ENCODE measurements around the gene PDIA6.

The PDIA6 gene

GRCh38 chr2:10839813-10840212 is 27.2 kb upstream of the PDIA6 start:
- Mint-ChIP-seq H3K4me3 (no peak overlapping the region), H3K27ac (no peak overlapping the region), H3K27me3 (ENCODE audit: low read depth) (peaks cover 9% of the 10 kb centered on the region), H3K4me1 (ENCODE audit: low read depth) (no peaks in the 10 kb centered on the region), H3K9me3 (peaks cover 22% of the 10 kb centered on the region), H3K36me3 (ENCODE audit: low read depth) (no peaks in the 10 kb centered on the region)
- DNase-seq (ENCODE audit: low spot score), result no peak

- H3K4me3 Mint-ChIP-seq, result no peak overlapping the region
- H3K36me3 Mint-ChIP-seq (ENCODE audit: low read depth), result no peaks in the 10 kb centered on the region
- no peak for DNase-seq (ENCODE audit: low spot score)
- H3K27ac Mint-ChIP-seq, result no peak overlapping the region
- no peaks in the 10 kb centered on the region for H3K4me1 Mint-ChIP-seq (ENCODE audit: low read depth)
- peaks cover 9% of the 10 kb centered on the region for H3K27me3 Mint-ChIP-seq (ENCODE audit: low read depth)
- peaks cover 22% of the 10 kb centered on the region for H3K9me3 Mint-ChIP-seq
These were observed 26.1 kb upstream of the PDIA6 start for GRCh38 chr2:10838734-10839133.

DNA sequence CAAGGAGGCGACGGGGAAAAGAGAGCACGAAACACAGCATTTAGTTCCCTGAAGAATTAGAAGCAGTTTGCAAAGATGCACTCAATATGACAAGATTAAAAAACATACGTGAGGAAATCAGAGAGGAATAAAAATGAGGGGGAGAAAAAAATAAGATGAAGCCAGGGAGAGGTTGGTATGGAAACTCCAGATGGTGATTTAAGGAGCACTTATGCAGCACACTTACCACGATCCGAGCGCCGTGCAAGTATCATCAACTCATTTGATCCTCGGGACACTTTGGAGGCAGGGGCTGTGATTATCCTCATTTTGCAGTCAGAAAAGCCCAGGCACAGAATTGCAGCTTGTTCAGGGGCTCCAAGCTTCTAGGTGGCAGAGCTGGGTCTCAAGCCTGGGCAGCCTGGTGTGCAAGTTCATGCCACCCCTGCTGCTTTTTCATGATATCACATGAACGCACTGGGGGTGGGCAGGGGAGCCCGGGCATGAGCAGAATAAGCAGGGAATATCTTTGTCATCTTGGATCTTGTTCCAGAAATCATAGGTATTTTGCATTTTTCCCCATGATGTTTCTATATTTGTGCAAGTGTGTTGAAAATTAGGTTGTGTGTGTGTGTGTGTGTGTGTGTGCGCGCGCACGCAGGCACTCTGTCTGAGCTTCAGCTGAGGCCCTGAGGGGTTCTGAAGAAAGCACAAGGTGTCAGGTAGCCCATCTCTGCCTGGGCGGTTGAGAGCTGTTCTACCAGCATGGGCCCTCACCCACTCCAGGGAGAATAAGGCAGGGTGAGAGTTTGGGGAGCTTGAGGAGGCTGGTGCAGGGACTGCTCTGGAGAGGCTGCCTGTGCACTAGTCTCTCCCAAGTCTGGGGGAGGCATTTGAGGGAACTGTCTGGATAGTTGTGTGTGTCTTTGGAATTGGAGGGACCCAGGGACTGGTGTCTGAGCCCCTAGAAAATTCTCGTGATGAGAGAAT is 25.0 kb upstream of the PDIA6 start:
- peaks cover 22% of the 10 kb centered on the region for H3K9me3 Mint-ChIP-seq
- no peaks in the 10 kb centered on the region for H3K4me1 Mint-ChIP-seq (ENCODE audit: low read depth)
- H3K36me3 Mint-ChIP-seq (ENCODE audit: low read depth), result no peaks in the 10 kb centered on the region
- peaks cover 13% of the 10 kb centered on the region for H3K27me3 Mint-ChIP-seq (ENCODE audit: low read depth)
- no peak overlapping the region for H3K4me3 Mint-ChIP-seq
- DNase-seq (ENCODE audit: low spot score), result no peak
- H3K27ac Mint-ChIP-seq, result no peak overlapping the region

GRCh38 chr2:10835052-10835970 is 22.7 kb upstream of the PDIA6 start:
- Mint-ChIP-seq H3K4me3 (no peak overlapping the region), H3K9me3 (peaks cover 6% of the 10 kb centered on the region), H3K27ac (no peak overlapping the region), H3K27me3 (ENCODE audit: low read depth) (peaks cover 21% of the 10 kb centered on the region), H3K4me1 (ENCODE audit: low read depth) (peaks cover 4% of the 10 kb centered on the region), H3K36me3 (ENCODE audit: low read depth) (no peaks in the 10 kb centered on the region)
- DNase-seq (ENCODE audit: low spot score), result peak; percentile 63

GRCh38 chr2:10834068-10834655 is 21.6 kb upstream of the PDIA6 start:
- Mint-ChIP-seq H3K4me1 (ENCODE audit: low read depth) (peaks cover 4% of the 10 kb centered on the region), H3K9me3 (no peaks in the 10 kb centered on the region), H3K4me3 (no peak overlapping the region), H3K27ac (no peak overlapping the region), H3K27me3 (ENCODE audit: low read depth) (peaks cover 28% of the 10 kb centered on the region), H3K36me3 (ENCODE audit: low read depth) (no peaks in the 10 kb centered on the region)
- no peak for DNase-seq (ENCODE audit: low spot score)

DNA sequence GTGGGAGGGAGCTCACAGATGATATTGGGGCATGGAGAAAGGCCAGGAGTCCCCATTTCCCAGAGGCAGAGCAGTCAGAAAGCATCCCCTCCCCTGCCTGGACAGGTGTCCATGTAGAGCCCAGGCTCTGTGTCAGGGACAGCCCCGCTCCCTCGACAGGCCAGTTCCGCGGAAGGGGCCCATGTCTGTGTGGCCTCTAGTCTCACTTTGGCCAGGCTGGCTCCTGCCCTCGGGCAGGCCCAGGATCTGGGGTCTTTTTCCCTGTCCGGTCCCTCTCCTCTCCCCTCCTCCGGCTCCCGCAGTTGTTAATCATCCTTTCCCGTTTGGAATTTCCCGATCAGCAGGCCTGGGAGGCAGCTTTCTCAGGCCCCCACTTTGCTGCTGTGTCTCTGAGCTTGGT is 20.4 kb upstream of the PDIA6 start:
- H3K27me3 Mint-ChIP-seq (ENCODE audit: low read depth), result peaks cover 28% of the 10 kb centered on the region
- DNase-seq (ENCODE audit: low spot score), result no peak
- H3K27ac Mint-ChIP-seq, result no peak overlapping the region
- H3K4me1 Mint-ChIP-seq (ENCODE audit: low read depth), result peaks cover 4% of the 10 kb centered on the region
- no peaks in the 10 kb centered on the region for H3K9me3 Mint-ChIP-seq
- no peaks in the 10 kb centered on the region for H3K36me3 Mint-ChIP-seq (ENCODE audit: low read depth)
- no peak overlapping the region for H3K4me3 Mint-ChIP-seq

DNA sequence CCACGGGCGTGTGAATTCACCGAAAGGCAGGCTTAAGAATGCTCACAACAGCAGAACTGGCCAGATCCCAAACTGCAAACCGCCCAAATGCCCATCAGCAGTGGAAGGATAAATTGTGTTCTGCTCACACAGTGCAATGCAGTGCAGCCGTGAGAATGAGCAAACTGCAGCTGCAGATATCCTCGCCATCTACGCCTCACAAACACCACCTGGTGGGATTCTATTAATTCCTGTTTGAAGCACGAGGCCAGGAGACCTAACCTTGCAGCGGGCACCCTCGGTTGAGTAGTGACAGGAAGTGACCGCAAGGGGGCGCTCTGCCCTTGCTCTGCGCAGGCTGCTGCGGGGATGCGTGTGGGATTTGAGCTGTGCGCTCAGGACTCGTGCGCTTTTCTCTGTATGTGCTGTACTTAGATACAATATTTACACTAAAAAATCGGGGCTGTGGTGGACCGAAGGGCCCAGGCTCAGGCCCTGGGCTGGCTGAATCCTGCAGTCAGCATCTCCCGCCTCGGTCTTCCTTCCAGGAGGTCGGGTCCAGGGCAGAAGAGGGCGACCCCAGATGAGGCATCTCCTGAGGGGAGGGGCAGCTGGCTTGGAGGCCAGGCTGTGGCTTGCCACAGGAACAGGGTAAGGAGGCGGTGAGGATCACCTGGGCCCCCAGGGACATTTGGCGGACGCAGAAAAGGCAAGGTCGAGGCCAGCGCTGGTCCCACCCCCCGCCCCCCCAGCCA is 19.8 kb upstream of the PDIA6 start:
- Mint-ChIP-seq H3K4me1 (ENCODE audit: low read depth) (peaks cover 4% of the 10 kb centered on the region), H3K27me3 (ENCODE audit: low read depth) (peaks cover 31% of the 10 kb centered on the region), H3K36me3 (ENCODE audit: low read depth) (no peaks in the 10 kb centered on the region), H3K27ac (no peak overlapping the region), H3K4me3 (no peak overlapping the region), H3K9me3 (no peaks in the 10 kb centered on the region)
- peak; percentile 73 for DNase-seq (ENCODE audit: low spot score)

DNA sequence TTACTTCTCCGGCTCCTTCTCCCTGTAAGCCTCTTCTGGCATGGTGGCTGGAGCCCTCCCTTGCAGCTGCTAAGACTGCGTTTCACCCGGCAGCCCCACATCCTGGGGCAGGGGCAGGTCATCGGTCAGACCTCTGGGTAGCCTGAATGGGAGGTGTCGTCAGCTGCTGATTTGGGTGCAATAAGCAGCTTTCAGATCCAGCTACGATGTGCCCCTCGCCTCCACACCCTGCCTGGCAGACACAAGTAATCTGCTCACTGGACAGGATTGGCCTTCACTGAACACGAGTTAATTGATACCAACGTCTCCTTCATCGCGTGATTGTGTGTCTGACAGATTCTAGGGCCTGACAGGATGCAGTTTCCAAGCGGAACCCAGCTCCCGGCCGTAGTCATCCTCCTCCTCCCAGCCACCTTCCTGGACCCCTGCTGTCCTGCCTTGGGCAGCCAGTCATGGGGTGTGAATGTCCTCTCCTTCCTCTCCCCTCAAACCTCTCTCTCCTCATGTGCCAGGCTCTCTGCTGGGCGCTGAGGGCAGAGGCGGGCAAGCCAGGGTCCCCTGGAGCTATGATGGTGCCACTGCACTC is 18.9 kb upstream of the PDIA6 start:
- Mint-ChIP-seq H3K4me3 (no peak overlapping the region), H3K27me3 (ENCODE audit: low read depth) (peaks cover 26% of the 10 kb centered on the region)

GRCh38 chr2:10830641-10831399 is 18.2 kb upstream of the PDIA6 start:
- Mint-ChIP-seq H3K27me3 (ENCODE audit: low read depth) (peaks cover 30% of the 10 kb centered on the region), H3K27ac (no peak overlapping the region)

More for the DNA sequence above, 18.9 kb upstream of the PDIA6 start:
- no peak for DNase-seq (ENCODE audit: low spot score)
- Mint-ChIP-seq H3K9me3 (no peaks in the 10 kb centered on the region), H3K4me1 (ENCODE audit: low read depth) (peaks cover 4% of the 10 kb centered on the region), H3K27ac (no peak overlapping the region), H3K36me3 (ENCODE audit: low read depth) (no peaks in the 10 kb centered on the region)

DNA sequence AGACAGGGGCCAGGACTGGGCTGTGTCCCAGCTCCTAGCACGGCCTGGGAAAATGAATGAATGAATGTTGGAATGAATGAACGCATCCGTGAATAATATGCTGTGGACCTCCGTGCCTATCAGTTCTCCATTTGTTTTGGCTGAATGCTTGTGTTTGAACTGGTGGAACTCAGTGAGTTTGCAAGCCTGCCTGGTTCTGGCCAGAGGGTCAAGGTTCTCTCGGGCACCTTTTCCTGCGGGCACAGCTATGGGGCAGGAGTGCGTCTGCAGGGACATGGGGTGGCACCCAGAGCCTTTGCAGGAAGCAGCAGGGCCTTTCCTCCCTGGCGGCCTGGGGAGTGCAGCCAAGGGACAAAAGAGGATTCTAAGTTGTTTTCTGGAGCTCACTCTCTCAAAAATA is 17.6 kb upstream of the PDIA6 start:
- peaks cover 30% of the 10 kb centered on the region for H3K27me3 Mint-ChIP-seq (ENCODE audit: low read depth)
- H3K9me3 Mint-ChIP-seq, result no peaks in the 10 kb centered on the region

More at GRCh38 chr2:10830641-10831399, 18.2 kb upstream of the PDIA6 start:
- no peaks in the 10 kb centered on the region for H3K36me3 Mint-ChIP-seq (ENCODE audit: low read depth)
- no peaks in the 10 kb centered on the region for H3K9me3 Mint-ChIP-seq
- H3K4me3 Mint-ChIP-seq, result no peak overlapping the region
- no peak for DNase-seq (ENCODE audit: low spot score)
- H3K4me1 Mint-ChIP-seq (ENCODE audit: low read depth), result peaks cover 4% of the 10 kb centered on the region

GRCh38 chr2:10829299-10829698 is 16.7 kb upstream of the PDIA6 start:
- Mint-ChIP-seq H3K4me1 (ENCODE audit: low read depth) (peaks cover 4% of the 10 kb centered on the region), H3K27ac (no peak overlapping the region), H3K27me3 (ENCODE audit: low read depth) (peaks cover 30% of the 10 kb centered on the region)

More for the DNA sequence above, 17.6 kb upstream of the PDIA6 start:
- H3K4me1 Mint-ChIP-seq (ENCODE audit: low read depth), result peaks cover 4% of the 10 kb centered on the region
- DNase-seq (ENCODE audit: low spot score), result no peak
- H3K27ac Mint-ChIP-seq, result no peak overlapping the region
- no peaks in the 10 kb centered on the region for H3K36me3 Mint-ChIP-seq (ENCODE audit: low read depth)
- no peak overlapping the region for H3K4me3 Mint-ChIP-seq

GRCh38 chr2:10828346-10828745 is 15.8 kb upstream of the PDIA6 start:
- H3K27me3 Mint-ChIP-seq (ENCODE audit: low read depth), result peaks cover 32% of the 10 kb centered on the region
- no peak for DNase-seq (ENCODE audit: low spot score)
- H3K36me3 Mint-ChIP-seq (ENCODE audit: low read depth), result no peaks in the 10 kb centered on the region

More at GRCh38 chr2:10829299-10829698, 16.7 kb upstream of the PDIA6 start:
- Mint-ChIP-seq H3K4me3 (no peak overlapping the region), H3K9me3 (no peaks in the 10 kb centered on the region), H3K36me3 (ENCODE audit: low read depth) (no peaks in the 10 kb centered on the region)
- no peak for DNase-seq (ENCODE audit: low spot score)

More at GRCh38 chr2:10828346-10828745, 15.8 kb upstream of the PDIA6 start:
- H3K27ac Mint-ChIP-seq, result no peak overlapping the region
- H3K4me1 Mint-ChIP-seq (ENCODE audit: low read depth), result peaks cover 4% of the 10 kb centered on the region
- no peak overlapping the region for H3K4me3 Mint-ChIP-seq
- no peaks in the 10 kb centered on the region for H3K9me3 Mint-ChIP-seq

Measured in T-helper 2 cell treated with Interferon-gamma antibody and Interleukin-4, amounts not matched to agents 5 μg/mL and 100 μg/mL, for 36 hours (primary cell).